Hepatocyte (in vitro differentiated cells): ENCODE measurements around the gene VWA3A.

Source experiments
- CTCF ChIP-seq: fragments of 200-600 bp; sonication (generic); IDR thresholded peaks from 2 replicates; pipeline ENCODE4 v1.5.1; 2016; ENCODE audit warnings: antibody characterized with exemption, mild to moderate bottlenecking; ENCODE audit not compliant: poor library complexity
- EZH2 ChIP-seq: fragments of 200-600 bp; sonication (generic); IDR thresholded peaks from 2 replicates; pipeline ENCODE4 v1.6.1; 2016; ENCODE audit warnings: antibody characterized with exemption, mild to moderate bottlenecking, borderline replicate concordance

- TF ChIP-seq EZH2 = no peak
- no peak for TF ChIP-seq CTCF
Observed at GRCh38 chr16:22144520-22144919, 52.2 kb downstream of the VWA3A start.
